Natural killer cell (primary cell): Measurements from ENCODE around the gene MEAF6. TPM values are rescaled to one million over a fixed set of nuclear protein-coding genes. Genes with fewer than 3 reads are reported as not detected.
A peak's percentile ranks its signal among the peaks of the same experiment; 100 is the strongest.

Source experiments
- ATAC-seq, 3 donors: fragments of 150-1000 bp in 2 of 3; fragments of 200-7000 bp in 1 of 3; cut with Tn5 transposase; 1 replicate in 1 of 3; 2 replicates in 2 of 3; pipeline ENCODE4 v1.10.0; 2021; ENCODE audit warnings: mild to moderate bottlenecking in 2 of 3, moderate library complexity in 2 of 3
- DNase-seq, 2 donors: peaks; one replicate each; pipeline versions ENCODE4 v3.0.0 to v3.0.0-alpha.2; 2013 to 2021; ENCODE audit warnings: mixed read lengths in 1 of 2
- H3K27ac ChIP-seq: one replicate; pipeline ENCODE4 v1.5.1; 2013; ENCODE audit warnings: mild to moderate bottlenecking, low read length
- H3K27me3 ChIP-seq: one replicate; pipeline ENCODE4 v1.6.1; 2013; ENCODE audit warnings: low read length; ENCODE audit not compliant: control insufficient read depth, insufficient read depth
- H3K36me3 ChIP-seq: one replicate; pipeline ENCODE4 v1.6.1; 2013; ENCODE audit warnings: low read length; ENCODE audit not compliant: control insufficient read depth, insufficient read depth
- H3K4me1 ChIP-seq: one replicate; pipeline ENCODE4 v1.6.1; 2013; ENCODE audit warnings: low read length; ENCODE audit not compliant: control insufficient read depth, insufficient read depth
- H3K4me3 ChIP-seq: one replicate; pipeline ENCODE4 v1.5.1; 2013; ENCODE audit warnings: low read length
- H3K9me3 ChIP-seq: one replicate; pipeline ENCODE4 v1.6.1; 2013; ENCODE audit warnings: low read length; ENCODE audit not compliant: control insufficient read depth, insufficient read depth
- H3K27ac Mint-ChIP-seq, 2 donors: one replicate each; pipeline ENCODE4 v1.8.0; 2022; ENCODE audit warnings: mild to moderate bottlenecking in 2 of 2, mixed read lengths in 2 of 2, moderate library complexity in 1 of 2
- H3K27me3 Mint-ChIP-seq, 2 donors: one replicate each; pipeline ENCODE4 v1.8.0; 2022; ENCODE audit warnings: low read depth in 2 of 2, mixed read lengths in 2 of 2
- H3K36me3 Mint-ChIP-seq: one replicate; pipeline ENCODE4 v1.8.0; 2022; ENCODE audit warnings: mixed read lengths
- H3K4me1 Mint-ChIP-seq, 2 donors: one replicate each; pipeline ENCODE4 v1.8.0; 2022; ENCODE audit warnings: mixed read lengths in 2 of 2
- H3K4me3 Mint-ChIP-seq: one replicate; pipeline ENCODE4 v1.8.0; 2022; ENCODE audit warnings: mild to moderate bottlenecking, moderate library complexity, mixed read lengths
- H3K9me3 Mint-ChIP-seq, 2 donors: one replicate each; pipeline ENCODE4 v1.8.0; 2022; ENCODE audit warnings: mixed read lengths in 2 of 2
- WGBS: methylation state at CpG from one replicate; pipeline ENCODE4 v1.1.7; 2013; ENCODE audit warnings: missing lambda C conversion rate; ENCODE audit not compliant: insufficient coverage; 5-methylcytosine and 5-hydroxymethylcytosine counted together
- intact Hi-C: fragments of 100-400 bp; cut with micrococcal nuclease; formaldehyde crosslinking; loops from one replicate; pipeline ENCODE4 v1.14.2; 2022
- total RNA-seq, 4 donors: library from RNA; stranded (reverse); fragments of 120-200 nt in 1 of 4; gene quantifications; one replicate each; pipeline versions ENCODE4 v1.2.3 to v1.2.4, GENCODE V29; 2013 to 2022
- TF ChIP-seq, protein P1 (sequence below): fragments of 200-600 bp; IDR thresholded peaks from one replicate; pipeline ENCODE4 v1.8.0; 2022; ENCODE audit warnings: antibody characterized with exemption

MEAF6 gene
- total RNA-seq, 3 donors from 2014 or later (not counting 1 experiment from before 2014, with no cell fraction given) = 63.9 to 78.7 (median 69.0) TPM

DNA sequence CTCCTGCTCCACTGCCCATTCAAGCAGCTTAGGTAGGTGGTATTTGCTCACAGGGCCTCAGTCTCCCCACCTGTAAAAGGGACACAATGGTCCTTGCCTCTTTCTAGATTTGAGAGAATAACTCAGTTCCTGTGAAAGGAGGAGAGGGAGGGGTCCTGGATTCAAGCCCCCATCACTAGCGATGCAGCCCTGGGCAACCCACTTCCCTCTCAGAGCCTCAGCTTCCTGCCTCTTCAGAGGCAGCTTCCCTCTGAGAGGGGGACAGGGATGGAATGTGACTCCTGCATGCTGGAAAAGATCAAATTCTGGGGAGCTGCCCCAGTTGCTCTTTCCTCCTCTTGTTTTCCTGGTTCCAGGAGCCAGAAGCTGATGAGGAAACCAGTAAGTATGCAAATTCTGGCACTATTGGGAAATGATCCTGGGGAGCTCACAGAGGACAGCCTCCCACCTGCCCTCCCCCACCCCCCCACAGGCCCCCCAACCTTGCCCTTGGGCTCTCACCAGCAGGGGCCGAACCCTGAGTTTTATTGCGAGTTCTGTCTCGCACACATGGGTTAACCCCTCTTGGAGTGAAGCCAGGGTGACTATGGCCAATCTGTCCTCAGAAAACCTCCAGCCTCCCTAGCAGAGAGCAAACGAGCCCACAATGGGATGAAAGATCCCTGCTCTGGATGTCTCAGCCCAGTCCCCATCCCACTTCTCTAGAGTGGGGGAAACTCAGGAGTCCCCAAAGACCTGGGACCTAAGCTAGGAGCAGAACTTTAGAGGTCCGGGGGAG is 28.5 kb downstream of the MEAF6 start:
- Histone ChIP-seq H3K27ac (peak overlapping the region; percentile 23), H3K27me3 (no peaks in the 10 kb centered on the region), H3K4me1 (peaks cover 22% of the 10 kb centered on the region), H3K9me3 (no peaks in the 10 kb centered on the region), H3K4me3 (no peak overlapping the region), H3K36me3 (peaks cover 58% of the 10 kb centered on the region)
- TF ChIP-seq, protein P1, sequence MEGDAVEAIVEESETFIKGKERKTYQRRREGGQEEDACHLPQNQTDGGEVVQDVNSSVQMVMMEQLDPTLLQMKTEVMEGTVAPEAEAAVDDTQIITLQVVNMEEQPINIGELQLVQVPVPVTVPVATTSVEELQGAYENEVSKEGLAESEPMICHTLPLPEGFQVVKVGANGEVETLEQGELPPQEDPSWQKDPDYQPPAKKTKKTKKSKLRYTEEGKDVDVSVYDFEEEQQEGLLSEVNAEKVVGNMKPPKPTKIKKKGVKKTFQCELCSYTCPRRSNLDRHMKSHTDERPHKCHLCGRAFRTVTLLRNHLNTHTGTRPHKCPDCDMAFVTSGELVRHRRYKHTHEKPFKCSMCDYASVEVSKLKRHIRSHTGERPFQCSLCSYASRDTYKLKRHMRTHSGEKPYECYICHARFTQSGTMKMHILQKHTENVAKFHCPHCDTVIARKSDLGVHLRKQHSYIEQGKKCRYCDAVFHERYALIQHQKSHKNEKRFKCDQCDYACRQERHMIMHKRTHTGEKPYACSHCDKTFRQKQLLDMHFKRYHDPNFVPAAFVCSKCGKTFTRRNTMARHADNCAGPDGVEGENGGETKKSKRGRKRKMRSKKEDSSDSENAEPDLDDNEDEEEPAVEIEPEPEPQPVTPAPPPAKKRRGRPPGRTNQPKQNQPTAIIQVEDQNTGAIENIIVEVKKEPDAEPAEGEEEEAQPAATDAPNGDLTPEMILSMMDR = no peak
- Mint-ChIP-seq H3K4me1 (peaks cover 24 to 36% of the 10 kb centered on the region in 2 donors), H3K27me3 (no peaks in the 10 kb centered on the region), H3K27ac (peak overlapping the region; percentile 99 to 100), H3K4me3 (no peak overlapping the region), H3K9me3 (no peaks in the 10 kb centered on the region), H3K36me3 (no peaks in the 10 kb centered on the region)
- no peak for ATAC-seq
- 47% methylated on average over 6 of the region's 6 CpGs for WGBS
- intact Hi-C loops = no loop called here
- DNase-seq = peak in 1 of 2 donors; percentile 23

DNA sequence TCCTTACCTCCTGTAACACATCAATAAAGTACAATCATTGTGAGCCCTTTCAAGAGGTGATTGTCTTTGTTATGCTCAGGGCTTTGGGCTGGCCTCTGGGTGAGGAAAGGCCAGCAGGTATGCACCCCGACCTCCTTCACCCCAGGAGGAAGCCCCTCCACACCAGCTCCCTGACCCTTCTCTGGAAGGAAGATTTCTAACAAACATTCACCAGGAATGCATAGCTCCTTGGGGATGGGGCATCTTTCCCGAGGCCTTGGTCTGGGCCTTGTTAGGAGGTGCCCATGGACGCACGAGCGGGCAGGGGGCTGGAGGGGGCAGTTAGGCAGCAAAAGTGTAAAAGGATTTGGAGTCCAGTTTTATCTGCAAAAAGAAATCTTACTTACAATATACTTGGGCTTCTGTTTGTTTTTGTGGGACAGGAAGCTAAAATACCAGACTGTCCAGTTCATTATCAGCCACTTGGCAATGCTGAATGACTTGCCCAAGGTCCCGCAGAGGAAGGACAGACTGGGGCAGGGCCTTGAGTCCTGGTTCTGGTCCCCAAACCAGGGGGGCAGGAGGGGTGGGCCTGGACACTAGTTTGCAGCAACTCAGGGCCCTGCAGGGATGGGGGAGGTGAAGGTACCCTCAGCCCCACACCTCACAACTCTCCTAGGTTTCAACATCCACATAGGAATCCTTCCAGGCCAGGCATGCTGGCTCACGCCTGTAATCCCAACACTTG is 30.1 kb downstream of the MEAF6 start:
- no peaks in the 10 kb centered on the region for H3K27me3 Mint-ChIP-seq
- intact Hi-C loops = no loop called here
- DNase-seq = peak in 1 of 2 donors; percentile 17
- H3K27me3 ChIP-seq = no peaks in the 10 kb centered on the region
- H3K36me3 Mint-ChIP-seq = no peaks in the 10 kb centered on the region
- TF ChIP-seq, protein P1 = no peak
- H3K4me3 ChIP-seq = no peak overlapping the region
- H3K27ac ChIP-seq = no peak overlapping the region
- peak overlapping the region; percentile 99 to 100 for H3K27ac Mint-ChIP-seq
- H3K4me1 ChIP-seq = peaks cover 38% of the 10 kb centered on the region
- H3K36me3 ChIP-seq = peaks cover 59% of the 10 kb centered on the region
- peaks cover 29 to 47% of the 10 kb centered on the region in 2 donors for H3K4me1 Mint-ChIP-seq
- H3K9me3 Mint-ChIP-seq = no peaks in the 10 kb centered on the region
- ATAC-seq = no peak
- 92% methylated on average over 6 of the region's 7 CpGs for WGBS
- peak overlapping the region; percentile 2 for H3K4me3 Mint-ChIP-seq
- no peaks in the 10 kb centered on the region for H3K9me3 ChIP-seq

DNA sequence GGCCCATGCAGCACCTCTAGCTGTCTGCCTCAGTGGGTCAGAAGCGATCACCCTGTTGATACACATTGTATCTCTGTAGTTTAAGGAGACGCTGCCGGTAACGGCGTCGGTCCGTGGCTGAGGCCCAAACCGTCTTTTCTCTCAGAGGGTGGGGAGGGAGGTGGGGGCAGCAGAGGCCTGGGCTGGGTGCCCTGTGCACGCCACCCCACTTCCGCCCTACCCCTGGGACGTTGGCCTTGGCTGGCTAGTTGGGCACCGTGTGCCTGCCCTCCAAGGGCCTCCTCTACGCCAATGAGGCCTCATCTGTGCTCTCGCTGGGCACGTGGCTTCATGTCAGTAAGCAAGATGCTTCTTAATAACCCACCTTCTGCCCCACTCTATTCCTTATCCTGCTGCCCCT is 30.8 kb downstream of the MEAF6 start:
- peaks cover 36 to 54% of the 10 kb centered on the region in 2 donors for H3K4me1 Mint-ChIP-seq
- Histone ChIP-seq H3K27me3 (no peaks in the 10 kb centered on the region), H3K9me3 (no peaks in the 10 kb centered on the region), H3K36me3 (peaks cover 53% of the 10 kb centered on the region), H3K4me3 (no peak overlapping the region), H3K27ac (no peak overlapping the region), H3K4me1 (peaks cover 45% of the 10 kb centered on the region)
- TF ChIP-seq, protein P1 = no peak
- no peak for ATAC-seq
- H3K9me3 Mint-ChIP-seq = no peaks in the 10 kb centered on the region
- DNase-seq = no peak
- no peaks in the 10 kb centered on the region for H3K27me3 Mint-ChIP-seq
- peak overlapping the region; percentile 99 to 100 for H3K27ac Mint-ChIP-seq
- no peaks in the 10 kb centered on the region for H3K36me3 Mint-ChIP-seq
- intact Hi-C loops = no loop called here
- WGBS = 84% methylated on average over 15 of the region's 15 CpGs
- H3K4me3 Mint-ChIP-seq = no peak overlapping the region
